Liver (tissue), 9 donors: ENCODE measurements around the gene TUBA3D. TPM values are rescaled to one million over a fixed set of nuclear protein-coding genes. Genes with fewer than 3 reads are reported as not detected.
"Not testable (repeated sequence)": the region's sequence is repeated elsewhere in the genome, so short reads cannot be mapped to it uniquely, and the experiment has no call there.

Experiments
- DNase-seq: peaks from one replicate; pipeline ENCODE4 v3.0.0-alpha.2; 2017; ENCODE audit warnings: low spot score
- H3K27ac ChIP-seq, 2 donors: one replicate each; pipeline ENCODE4 v1.7.0; 2013; ENCODE audit warnings: inconsistent platforms in 2 of 2, low read length in 2 of 2, control low read depth in 1 of 2, low read depth in 1 of 2, mild to moderate bottlenecking in 1 of 2
- H3K27me3 ChIP-seq, 4 donors: one replicate each; pipeline versions ENCODE4 v1.6.1 to v1.7.0; 2013; ENCODE audit warnings: low read length in 3 of 4, inconsistent platforms in 1 of 4, mild to moderate bottlenecking in 1 of 4, moderate library complexity in 1 of 4; ENCODE audit not compliant: control insufficient read depth in 4 of 4, insufficient read depth in 4 of 4
- H3K36me3 ChIP-seq, 4 donors: one replicate each; pipeline versions ENCODE4 v1.6.1 to v1.7.0; 2013; ENCODE audit warnings: low read length in 3 of 4, mild to moderate bottlenecking in 3 of 4, low read depth in 1 of 4, moderate library complexity in 1 of 4; ENCODE audit not compliant: control insufficient read depth in 4 of 4, insufficient read depth in 3 of 4
- H3K4me1 ChIP-seq, 4 donors: one replicate each; pipeline versions ENCODE4 v1.6.1 to v1.7.0; 2013; ENCODE audit warnings: low read length in 3 of 4, mild to moderate bottlenecking in 3 of 4, moderate library complexity in 1 of 4; ENCODE audit not compliant: control insufficient read depth in 4 of 4, insufficient read depth in 4 of 4
- H3K4me3 ChIP-seq, 3 donors: one replicate each; pipeline versions ENCODE4 v1.6.1 to v1.7.0; 2013; ENCODE audit warnings: low read length in 3 of 3, control low read depth in 1 of 3, low read depth in 1 of 3, mild to moderate bottlenecking in 1 of 3
- H3K9ac ChIP-seq, 2 donors: one replicate each; pipeline ENCODE4 v1.7.0; 2013; ENCODE audit warnings: low read length in 2 of 2, mild to moderate bottlenecking in 2 of 2, moderate library complexity in 2 of 2, control low read depth in 1 of 2, low read depth in 1 of 2
- H3K9me3 ChIP-seq, 4 donors: one replicate each; pipeline versions ENCODE4 v1.6.1 to v1.7.0; 2013; ENCODE audit warnings: low read length in 3 of 4; ENCODE audit not compliant: control insufficient read depth in 4 of 4
- ATF3 ChIP-seq: IDR thresholded peaks from 2 replicates; pipeline ENCODE4 v1.6.1; 2016; ENCODE audit warnings: antibody characterized with exemption
- CTCF ChIP-seq: fragments of 150-350 bp; IDR thresholded peaks from 2 replicates; pipeline ENCODE4 v1.5.1; 2017; ENCODE audit warnings: improper control_type of control experiment, low read depth, low read length; ENCODE audit not compliant: missing input control
- EGR1 ChIP-seq, 2 donors: IDR thresholded peaks; 2 replicates each; pipeline ENCODE4 v1.6.1; 2016 to 2018; ENCODE audit warnings: antibody characterized with exemption in 2 of 2, low read depth in 2 of 2
- FOXA2 ChIP-seq: IDR thresholded peaks from 2 replicates; pipeline ENCODE4 v1.6.1; 2016; ENCODE audit warnings: antibody characterized with exemption
- GABPA ChIP-seq, 2 donors: IDR thresholded peaks in 1 of 2; conservative IDR thresholded peaks in 1 of 2; 2 replicates each; pipeline ENCODE4 v1.6.1; 2016; ENCODE audit warnings: antibody characterized with exemption in 2 of 2, mild to moderate bottlenecking in 1 of 2, moderate library complexity in 1 of 2
- HNF4A ChIP-seq, 2 donors: conservative IDR thresholded peaks; 2 replicates each; pipeline ENCODE4 v1.6.1; 2016; ENCODE audit warnings: antibody characterized with exemption in 2 of 2, mild to moderate bottlenecking in 2 of 2
- HNF4G ChIP-seq: IDR thresholded peaks from 2 replicates; pipeline ENCODE4 v1.6.1; 2016; ENCODE audit warnings: antibody characterized with exemption
- JUND ChIP-seq, 2 donors: IDR thresholded peaks; 2 replicates each; pipeline ENCODE4 v1.6.1; 2016; ENCODE audit warnings: antibody characterized with exemption in 2 of 2
- MAX ChIP-seq: IDR thresholded peaks from 2 replicates; pipeline ENCODE4 v1.6.1; 2016; ENCODE audit warnings: antibody characterized with exemption
- NR2F2 ChIP-seq: IDR thresholded peaks from 2 replicates; pipeline ENCODE4 v1.6.1; 2016; ENCODE audit warnings: antibody characterized with exemption
- RAD21 ChIP-seq, 2 donors: IDR thresholded peaks; 2 replicates each; pipeline ENCODE4 v1.6.1; 2016; ENCODE audit warnings: antibody characterized with exemption in 2 of 2, mild to moderate bottlenecking in 2 of 2
- SP1 ChIP-seq: IDR thresholded peaks from 2 replicates; pipeline ENCODE4 v1.6.1; 2018; ENCODE audit warnings: antibody characterized with exemption, mild to moderate bottlenecking
- TAF1 ChIP-seq: conservative IDR thresholded peaks from 2 replicates; pipeline ENCODE4 v1.6.1; 2016; ENCODE audit warnings: antibody characterized with exemption, mild to moderate bottlenecking
- YY1 ChIP-seq: IDR thresholded peaks from 2 replicates; pipeline ENCODE4 v1.6.1; 2016; ENCODE audit warnings: antibody characterized with exemption, mild to moderate bottlenecking
- ZBTB33 ChIP-seq: IDR thresholded peaks from 2 replicates; pipeline ENCODE4 v1.6.1; 2016; ENCODE audit warnings: antibody characterized with exemption
- WGBS: extraction: QIAGEN DNeasy Blood & Tissue Kit; methylation state at CpG from one replicate; pipeline ENCODE4 v1.1.7; 2013; 5-methylcytosine and 5-hydroxymethylcytosine counted together
- polyA plus RNA-seq, 2 donors: library from polyadenylated mRNA; stranded (reverse) in 1 of 2; unstranded in 1 of 2; fragments of 200-250 nt in 1 of 2; fragments of >200 nt in 1 of 2; fragmentation: Nextera tagmentation in 1 of 2; extraction: Ambion mirVana in 1 of 2; gene quantifications; one replicate each; pipeline versions ENCODE4 v1.2.1 to v1.2.3, GENCODE V29; 2013 to 2015
- total RNA-seq, 2 donors: library from RNA; depleted of rRNA; stranded (reverse); fragments of >200 nt; gene quantifications; one replicate each; pipeline ENCODE4 v1.2.3, GENCODE V29; 2014
- donor health status: healthy.
- donor health status: healthy.
- donor health status: healthy.
- donor health status: healthy.
- donor health status: healthy.

The TUBA3D gene
- total and polyA plus RNA-seq, 4 donors: 0.08 to 0.15 (median 0.13) TPM

GRCh38 chr2:131517106-131517831, 41.4 kb downstream of the TUBA3D start (continued):
- TF ChIP-seq RAD21 (IDR thresholded peaks at IDR 0.05) (no peak), GABPA (IDR thresholded peaks at IDR 0.05 in 1 of 2, conservative IDR thresholded peaks at IDR 0.05 in 1 of 2) (no peak), CTCF (no peak), FOXA2 (no peak), SP1 (no peak), HNF4A (conservative IDR thresholded peaks at IDR 0.05) (no peak), HNF4G (no peak)

GRCh38 chr2:131517856-131518255, 41.9 kb downstream of the TUBA3D start:
- H3K4me3 ChIP-seq, DNase-seq, H3K9me3 ChIP-seq, H3K9ac ChIP-seq, H3K4me1 ChIP-seq, H3K27me3 ChIP-seq, H3K27ac ChIP-seq: not testable (repeated sequence)
- H3K36me3 ChIP-seq: peaks cover 0 to 29% (median 1%) of the 10 kb centered on the region in 4 donors
- WGBS: 91% methylated on average over 16 of the region's 16 CpGs

GRCh38 chr2:131518531-131518930, 42.6 kb downstream of the TUBA3D start:
- peaks cover 0 to 27% (median 1%) of the 10 kb centered on the region in 4 donors for H3K36me3 ChIP-seq
- not testable (repeated sequence) for H3K9me3 ChIP-seq, H3K4me1 ChIP-seq, H3K4me3 ChIP-seq, DNase-seq, H3K27ac ChIP-seq, H3K9ac ChIP-seq, H3K27me3 ChIP-seq
- WGBS: 95% methylated on average over 10 of the region's 11 CpGs

GRCh38 chr2:131519466-131519865, 43.5 kb downstream of the TUBA3D start:
- Histone ChIP-seq H3K4me1 (no peaks in the 10 kb centered on the region), H3K36me3 (peaks cover 0 to 23% (median 1%) of the 10 kb centered on the region in 4 donors), H3K27me3 (no peaks in the 10 kb centered on the region), H3K9me3 (no peaks in the 10 kb centered on the region), H3K4me3 (no peak overlapping the region), H3K27ac (no peak overlapping the region), H3K9ac (no peak overlapping the region)
- WGBS: 96% methylated on average over 15 of the region's 15 CpGs
- DNase-seq: no peak
- TF ChIP-seq ZBTB33 (no peak), TAF1 (no peak), YY1 (no peak), GABPA (IDR thresholded peaks at IDR 0.05 in 1 of 2, conservative IDR thresholded peaks at IDR 0.05 in 1 of 2) (no peak), EGR1 (IDR thresholded peaks at IDR 0.05; ENCODE audit: low read depth in 2 of 2) (no peak), HNF4G (no peak), HNF4A (conservative IDR thresholded peaks at IDR 0.05) (no peak), MAX (no peak), NR2F2 (no peak), JUND (IDR thresholded peaks at IDR 0.05) (no peak), CTCF (no peak), ATF3 (no peak)
